Astrocyte of the cerebellum (primary cell): ENCODE data around the gene STXBP1.

Source experiments
- DNase-seq: peaks from one replicate; pipeline ENCODE4 v3.0.0-alpha.2; 2011; ENCODE audit warnings: low read depth
- H3K4me3 ChIP-seq: 2 replicates; pipeline ENCODE4 v1.5.1; 2011; ENCODE audit warnings: mild to moderate bottlenecking, low read depth, low read length, moderate library complexity
- in situ Hi-C: cut with HindIII; loops from 2 replicates; pipeline ENCODE4 v1.10.0; 2017; ENCODE audit warnings: low sequenced_read_pairs
- TF ChIP-seq, protein P1 (sequence below): IDR thresholded peaks from 2 replicates; pipeline ENCODE4 v1.5.1; 2012; ENCODE audit warnings: low read length, low read depth, moderate library complexity, mild to moderate bottlenecking; ENCODE audit errors: missing control alignments

STXBP1 gene

DNA sequence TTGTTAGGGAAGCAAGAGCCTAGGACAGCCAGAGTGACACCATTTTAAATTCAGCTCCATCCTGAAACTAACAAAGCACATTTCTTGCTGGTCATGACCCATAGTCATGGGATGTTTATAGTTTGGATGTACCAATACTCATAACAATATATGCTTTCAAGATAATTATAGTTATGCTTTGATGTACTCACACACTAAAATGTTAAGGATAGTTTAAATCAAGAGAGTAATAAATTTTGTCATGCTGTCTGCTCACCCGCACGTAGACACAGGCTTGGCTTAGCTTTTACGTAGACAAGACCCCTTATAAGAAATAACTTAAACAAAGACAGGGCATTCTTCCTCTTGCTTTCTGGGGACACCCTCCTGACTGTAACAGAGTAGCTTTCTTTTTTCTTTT lies 8.9 kb upstream of the STXBP1 start:
- H3K4me3 ChIP-seq, result no peak overlapping the region
- in situ Hi-C loops, result no loop called here
- TF ChIP-seq, protein P1, sequence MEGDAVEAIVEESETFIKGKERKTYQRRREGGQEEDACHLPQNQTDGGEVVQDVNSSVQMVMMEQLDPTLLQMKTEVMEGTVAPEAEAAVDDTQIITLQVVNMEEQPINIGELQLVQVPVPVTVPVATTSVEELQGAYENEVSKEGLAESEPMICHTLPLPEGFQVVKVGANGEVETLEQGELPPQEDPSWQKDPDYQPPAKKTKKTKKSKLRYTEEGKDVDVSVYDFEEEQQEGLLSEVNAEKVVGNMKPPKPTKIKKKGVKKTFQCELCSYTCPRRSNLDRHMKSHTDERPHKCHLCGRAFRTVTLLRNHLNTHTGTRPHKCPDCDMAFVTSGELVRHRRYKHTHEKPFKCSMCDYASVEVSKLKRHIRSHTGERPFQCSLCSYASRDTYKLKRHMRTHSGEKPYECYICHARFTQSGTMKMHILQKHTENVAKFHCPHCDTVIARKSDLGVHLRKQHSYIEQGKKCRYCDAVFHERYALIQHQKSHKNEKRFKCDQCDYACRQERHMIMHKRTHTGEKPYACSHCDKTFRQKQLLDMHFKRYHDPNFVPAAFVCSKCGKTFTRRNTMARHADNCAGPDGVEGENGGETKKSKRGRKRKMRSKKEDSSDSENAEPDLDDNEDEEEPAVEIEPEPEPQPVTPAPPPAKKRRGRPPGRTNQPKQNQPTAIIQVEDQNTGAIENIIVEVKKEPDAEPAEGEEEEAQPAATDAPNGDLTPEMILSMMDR, result no peak
- DNase-seq, result no peak

GRCh38 chr9:127606043-127606442 lies 6.0 kb upstream of the STXBP1 start:
- TF ChIP-seq, protein P1, result no peak
- in situ Hi-C loops, result no loop called here
- H3K4me3 ChIP-seq, result no peak overlapping the region
- DNase-seq, result no peak

GRCh38 chr9:127608104-127608966 lies 3.7 kb upstream of the STXBP1 start:
- no peak for DNase-seq
- H3K4me3 ChIP-seq, result peak overlapping the region; percentile 30
- TF ChIP-seq, protein P1, result no peak
- in situ Hi-C loops, result no loop called here

DNA sequence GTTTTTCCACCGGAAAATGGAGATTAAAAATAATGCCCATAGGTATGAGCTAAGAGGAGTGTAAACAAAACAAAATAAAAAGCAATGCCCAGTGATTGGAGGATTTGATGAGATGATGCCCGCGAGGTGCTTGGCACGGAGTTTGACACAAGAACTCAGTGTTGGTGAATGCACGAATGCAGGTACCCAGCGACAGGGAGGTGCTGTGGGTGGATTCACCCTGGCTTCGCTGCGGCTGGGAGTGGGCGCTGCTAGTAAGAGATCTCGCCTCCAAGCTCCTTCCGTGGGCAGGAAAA lies 526 bp upstream of the STXBP1 start:
- in situ Hi-C loops, result no loop called here
- no peak for DNase-seq
- H3K4me3 ChIP-seq, result peak overlapping the region; percentile 70
- TF ChIP-seq, protein P1, result no peak

GRCh38 chr9:127612939-127613582 lies 984 bp downstream of the STXBP1 start:
- TF ChIP-seq, protein P1, result no peak
- H3K4me3 ChIP-seq, result peak overlapping the region; percentile 70
- no peak for DNase-seq
- in situ Hi-C loops, result no loop called here

DNA sequence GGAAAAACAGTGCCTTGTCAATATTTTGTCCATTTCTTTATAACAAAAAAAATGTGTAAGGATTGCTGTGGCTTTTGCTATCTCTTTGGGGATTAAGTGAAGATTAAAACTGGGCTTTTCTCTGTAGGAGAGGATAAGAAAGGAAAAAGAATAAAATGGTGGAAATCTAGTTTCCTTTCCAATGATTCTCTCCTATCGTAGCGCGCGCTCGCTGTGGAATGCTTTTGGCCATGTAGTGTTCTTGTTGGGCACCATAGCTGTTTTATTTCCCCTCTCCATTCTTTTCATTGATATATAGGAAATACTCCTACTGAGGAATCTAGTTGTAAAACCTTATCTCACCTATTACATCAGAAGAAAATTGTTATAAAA lies 1.5 kb downstream of the STXBP1 start:
- in situ Hi-C loops, result no loop called here

More for the DNA sequence above, 1.5 kb downstream of the STXBP1 start:
- TF ChIP-seq, protein P1, result no peak
- peak overlapping the region; percentile 70 for H3K4me3 ChIP-seq
- DNase-seq, result no peak
